Ascending aorta (tissue), 2 donors: ENCODE results near the gene PRKRIP1. TPM values are rescaled to one million over a fixed set of nuclear protein-coding genes. Genes with fewer than 3 reads are reported as not detected.

Experiments used
- DNase-seq, 2 donors: peaks; one replicate each; pipeline ENCODE4 v3.0.0-alpha.2; 2019; ENCODE audit warnings: low spot score in 2 of 2
- H3K27ac ChIP-seq, 2 donors: fragments of 200-600 bp; sonication (generic); one replicate each; pipeline ENCODE4 v1.5.1; 2016 to 2017; ENCODE audit warnings: mild to moderate bottlenecking in 1 of 2
- H3K27me3 ChIP-seq: fragments of 200-600 bp; sonication (generic); one replicate; pipeline ENCODE4 v1.5.1; 2017
- H3K36me3 ChIP-seq, 2 donors: fragments of 200-600 bp; sonication (generic); one replicate each; pipeline ENCODE4 v1.5.1; 2016
- H3K4me1 ChIP-seq, 2 donors: fragments of 200-600 bp; sonication (generic); one replicate each; pipeline ENCODE4 v1.5.1; 2016 to 2017; ENCODE audit warnings: mild to moderate bottlenecking in 1 of 2
- H3K4me3 ChIP-seq, 2 donors: fragments of 200-600 bp; sonication (generic); one replicate each; pipeline ENCODE4 v1.5.1; 2016 to 2017; ENCODE audit warnings: mild to moderate bottlenecking in 1 of 2
- H3K9me3 ChIP-seq, 2 donors: fragments of 200-600 bp; sonication (generic); one replicate each; pipeline ENCODE4 v1.5.1; 2016
- intact Hi-C: fragments of 100-400 bp; cut with DNase I; formaldehyde crosslinking; loops from one replicate; pipeline ENCODE4 v1.15.1; 2023
- total RNA-seq: library from RNA; depleted of rRNA; stranded (reverse); fragments of >200 nt; gene quantifications from one replicate; pipeline ENCODE4 v1.1.0, GENCODE V29; 2016
- TF ChIP-seq, protein P1 (sequence below), 3 experiments: fragments of 200-600 bp in 2 of 3; fragments of 450-650 bp in 1 of 3; sonication (generic) in 2 of 3; IDR thresholded peaks; one replicate each; pipeline ENCODE4 v1.5.1; 2016 to 2019; ENCODE audit warnings: antibody characterized with exemption in 3 of 3, mild to moderate bottlenecking in 1 of 3, moderate library complexity in 1 of 3

PRKRIP1 gene
- total RNA-seq, 1 donor from 2014 or later, result 23.6 TPM

- Histone ChIP-seq H3K27me3 (no peaks in the 10 kb centered on the region), H3K36me3 (peaks cover 69 to 80% of the 10 kb centered on the region in 2 donors), H3K9me3 (no peaks in the 10 kb centered on the region), H3K4me1 (no peaks in the 10 kb centered on the region), H3K27ac (no peak overlapping the region), H3K4me3 (no peak overlapping the region)
- DNase-seq, result no peak
- intact Hi-C loops, result no loop called here
- TF ChIP-seq, protein P1, sequence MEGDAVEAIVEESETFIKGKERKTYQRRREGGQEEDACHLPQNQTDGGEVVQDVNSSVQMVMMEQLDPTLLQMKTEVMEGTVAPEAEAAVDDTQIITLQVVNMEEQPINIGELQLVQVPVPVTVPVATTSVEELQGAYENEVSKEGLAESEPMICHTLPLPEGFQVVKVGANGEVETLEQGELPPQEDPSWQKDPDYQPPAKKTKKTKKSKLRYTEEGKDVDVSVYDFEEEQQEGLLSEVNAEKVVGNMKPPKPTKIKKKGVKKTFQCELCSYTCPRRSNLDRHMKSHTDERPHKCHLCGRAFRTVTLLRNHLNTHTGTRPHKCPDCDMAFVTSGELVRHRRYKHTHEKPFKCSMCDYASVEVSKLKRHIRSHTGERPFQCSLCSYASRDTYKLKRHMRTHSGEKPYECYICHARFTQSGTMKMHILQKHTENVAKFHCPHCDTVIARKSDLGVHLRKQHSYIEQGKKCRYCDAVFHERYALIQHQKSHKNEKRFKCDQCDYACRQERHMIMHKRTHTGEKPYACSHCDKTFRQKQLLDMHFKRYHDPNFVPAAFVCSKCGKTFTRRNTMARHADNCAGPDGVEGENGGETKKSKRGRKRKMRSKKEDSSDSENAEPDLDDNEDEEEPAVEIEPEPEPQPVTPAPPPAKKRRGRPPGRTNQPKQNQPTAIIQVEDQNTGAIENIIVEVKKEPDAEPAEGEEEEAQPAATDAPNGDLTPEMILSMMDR (IDR thresholded peaks at IDR 0.05), result no peak
These were observed 14.0 kb downstream of the PRKRIP1 start for GRCh38 chr7:102410123-102410522.

GRCh38 chr7:102410918-102411317 lies 14.8 kb downstream of the PRKRIP1 start:
- Histone ChIP-seq H3K9me3 (no peaks in the 10 kb centered on the region), H3K27ac (no peak overlapping the region), H3K36me3 (peaks cover 64 to 80% of the 10 kb centered on the region in 2 donors), H3K4me1 (no peaks in the 10 kb centered on the region), H3K4me3 (no peak overlapping the region), H3K27me3 (no peaks in the 10 kb centered on the region)
- no peak for DNase-seq
- intact Hi-C loops, result no loop called here
- TF ChIP-seq, protein P1 (IDR thresholded peaks at IDR 0.05), result no peak

DNA sequence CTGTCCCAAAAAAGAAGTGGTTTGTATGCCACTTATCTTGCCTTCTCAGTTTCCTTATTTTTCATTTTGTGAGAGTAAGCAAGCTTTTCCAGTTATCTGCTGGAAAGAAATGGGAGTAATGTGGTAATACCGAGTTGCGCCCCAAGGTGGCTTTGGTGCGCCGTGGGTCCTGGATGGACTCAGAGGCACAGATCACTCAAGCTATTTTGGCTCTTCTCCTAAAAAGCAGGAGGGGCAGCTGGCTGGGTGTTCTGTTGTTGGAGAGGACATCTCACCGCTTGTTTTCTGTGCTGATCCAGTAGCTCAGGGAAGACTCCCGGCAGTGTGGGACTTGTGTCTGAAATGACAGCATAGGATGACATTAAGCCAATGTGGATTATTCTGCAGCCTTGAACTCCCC lies 16.4 kb downstream of the PRKRIP1 start:
- Histone ChIP-seq H3K27ac (no peak overlapping the region), H3K4me1 (no peaks in the 10 kb centered on the region), H3K36me3 (peaks cover 59 to 80% of the 10 kb centered on the region in 2 donors), H3K27me3 (no peaks in the 10 kb centered on the region), H3K9me3 (no peaks in the 10 kb centered on the region), H3K4me3 (no peak overlapping the region)
- TF ChIP-seq, protein P1 (IDR thresholded peaks at IDR 0.05), result no peak
- no peak for DNase-seq
- intact Hi-C loops, result no loop called here

DNA sequence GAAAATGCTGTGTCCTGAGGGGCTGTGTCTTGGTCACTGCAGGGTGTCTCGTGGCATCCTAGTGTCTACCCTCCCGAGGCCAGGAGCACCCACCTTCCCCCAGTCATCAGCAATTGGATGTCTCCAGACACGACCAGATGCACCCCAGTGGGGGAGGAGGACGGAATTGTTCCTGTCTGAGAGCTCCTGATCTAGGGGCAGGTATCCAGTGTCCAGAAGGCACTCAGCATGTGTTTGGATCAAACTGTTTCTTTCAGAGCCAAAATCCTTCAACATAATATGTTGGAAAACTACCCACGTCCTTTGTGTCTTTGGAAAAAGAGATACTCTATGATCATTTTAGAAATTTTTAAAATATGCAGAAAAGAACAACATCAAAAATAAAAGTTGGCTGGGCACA lies 16.9 kb downstream of the PRKRIP1 start:
- Histone ChIP-seq H3K9me3 (no peaks in the 10 kb centered on the region), H3K27ac (no peak overlapping the region), H3K4me3 (no peak overlapping the region), H3K36me3 (peaks cover 54 to 78% of the 10 kb centered on the region in 2 donors), H3K4me1 (no peaks in the 10 kb centered on the region), H3K27me3 (no peaks in the 10 kb centered on the region)
- DNase-seq, result no peak
- TF ChIP-seq, protein P1 (IDR thresholded peaks at IDR 0.05), result no peak
- intact Hi-C loops, result no loop called here

GRCh38 chr7:102413611-102414010 lies 17.4 kb downstream of the PRKRIP1 start:
- no peak overlapping the region for H3K27ac ChIP-seq
- no peaks in the 10 kb centered on the region for H3K9me3 ChIP-seq
- no peaks in the 10 kb centered on the region for H3K27me3 ChIP-seq
- H3K4me1 ChIP-seq, result no peaks in the 10 kb centered on the region
- intact Hi-C loops, result no loop called here
- peaks cover 51 to 73% of the 10 kb centered on the region in 2 donors for H3K36me3 ChIP-seq
- no peak overlapping the region for H3K4me3 ChIP-seq
- TF ChIP-seq, protein P1 (IDR thresholded peaks at IDR 0.05), result no peak
- DNase-seq, result no peak

- Histone ChIP-seq H3K27ac (no peak overlapping the region), H3K27me3 (no peaks in the 10 kb centered on the region), H3K36me3 (peaks cover 33 to 57% of the 10 kb centered on the region in 2 donors), H3K9me3 (no peaks in the 10 kb centered on the region), H3K4me3 (no peak overlapping the region), H3K4me1 (no peaks in the 10 kb centered on the region)
- TF ChIP-seq, protein P1 (IDR thresholded peaks at IDR 0.05), result no peak
- no peak for DNase-seq
- intact Hi-C loops, result no loop called here
These were observed 19.6 kb downstream of the PRKRIP1 start for GRCh38 chr7:102415685-102416225.
